ENCODE results near the gene SGSM2. TPM values are rescaled to one million over a fixed set of nuclear protein-coding genes. Genes with fewer than 3 reads are reported as not detected.

The SGSM2 gene
- total and polyA plus RNA-seq, 2 of the 13 experiments (the other 11 are each of a cell fraction or from before 2014, with no cell fraction given), result 30.4 to 51.3 TPM

- peak; percentile 97 for TF ChIP-seq EED (CRISPR knock-in tag; IDR thresholded peaks at IDR 0.05)
- 0 out of 2 replicates have a peak, but pooled peaks have one; percentile 72 for TF ChIP-seq ZNF83 (CRISPR knock-in tag; IDR thresholded peaks at IDR 0.05; ENCODE audit: borderline replicate concordance)
- TF ChIP-seq PHF8 (CRISPR knock-in tag; IDR thresholded peaks at IDR 0.05), result peak; percentile 92
- no peak for TF ChIP-seq ZNF513 (CRISPR knock-in tag; conservative IDR thresholded peaks at IDR 0.05)
- TF ChIP-seq ASH2L (IDR thresholded peaks at IDR 0.05; ENCODE audit: insufficient read length, low read depth, low read length), result peak; percentile 74
- peak; percentile 66 for TF ChIP-seq ERF (CRISPR knock-in tag; IDR thresholded peaks at IDR 0.05)
- TF ChIP-seq, protein P1, sequence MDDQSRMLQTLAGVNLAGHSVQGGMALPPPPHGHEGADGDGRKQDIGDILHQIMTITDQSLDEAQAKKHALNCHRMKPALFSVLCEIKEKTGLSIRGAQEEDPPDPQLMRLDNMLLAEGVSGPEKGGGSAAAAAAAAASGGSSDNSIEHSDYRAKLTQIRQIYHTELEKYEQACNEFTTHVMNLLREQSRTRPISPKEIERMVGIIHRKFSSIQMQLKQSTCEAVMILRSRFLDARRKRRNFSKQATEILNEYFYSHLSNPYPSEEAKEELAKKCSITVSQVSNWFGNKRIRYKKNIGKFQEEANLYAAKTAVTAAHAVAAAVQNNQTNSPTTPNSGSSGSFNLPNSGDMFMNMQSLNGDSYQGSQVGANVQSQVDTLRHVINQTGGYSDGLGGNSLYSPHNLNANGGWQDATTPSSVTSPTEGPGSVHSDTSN (CRISPR knock-in tag; IDR thresholded peaks at IDR 0.05; ENCODE audit: borderline replicate concordance), result no peak
- no peak for TF ChIP-seq FOXP1 (IDR thresholded peaks at IDR 0.05)
- TF ChIP-seq FOXP1 (CRISPR knock-in tag; IDR thresholded peaks at IDR 0.05), result no peak
- no peak for TF ChIP-seq ZBTB20 (CRISPR knock-in tag; IDR thresholded peaks at IDR 0.05; ENCODE audit: borderline replicate concordance, low read depth)
- TF ChIP-seq ZNF75D (CRISPR knock-in tag; IDR thresholded peaks at IDR 0.05; ENCODE audit: borderline replicate concordance), result no peak
- TF ChIP-seq ZNF264 (CRISPR knock-in tag; IDR thresholded peaks at IDR 0.05), result no peak
- no peak for TF ChIP-seq REXO4 (CRISPR knock-in tag; IDR thresholded peaks at IDR 0.05; ENCODE audit: borderline replicate concordance)
- TF ChIP-seq ZFP91 (CRISPR knock-in tag; IDR thresholded peaks at IDR 0.05; ENCODE audit: borderline replicate concordance), result peak; percentile 75
- TF ChIP-seq SSRP1 (CRISPR knock-in tag; IDR thresholded peaks at IDR 0.05), result no peak
- 0 out of 2 replicates have a peak, but pooled peaks have one; percentile 42 for TF ChIP-seq ZNF468 (CRISPR knock-in tag; IDR thresholded peaks at IDR 0.05)
- TF ChIP-seq, protein P2, sequence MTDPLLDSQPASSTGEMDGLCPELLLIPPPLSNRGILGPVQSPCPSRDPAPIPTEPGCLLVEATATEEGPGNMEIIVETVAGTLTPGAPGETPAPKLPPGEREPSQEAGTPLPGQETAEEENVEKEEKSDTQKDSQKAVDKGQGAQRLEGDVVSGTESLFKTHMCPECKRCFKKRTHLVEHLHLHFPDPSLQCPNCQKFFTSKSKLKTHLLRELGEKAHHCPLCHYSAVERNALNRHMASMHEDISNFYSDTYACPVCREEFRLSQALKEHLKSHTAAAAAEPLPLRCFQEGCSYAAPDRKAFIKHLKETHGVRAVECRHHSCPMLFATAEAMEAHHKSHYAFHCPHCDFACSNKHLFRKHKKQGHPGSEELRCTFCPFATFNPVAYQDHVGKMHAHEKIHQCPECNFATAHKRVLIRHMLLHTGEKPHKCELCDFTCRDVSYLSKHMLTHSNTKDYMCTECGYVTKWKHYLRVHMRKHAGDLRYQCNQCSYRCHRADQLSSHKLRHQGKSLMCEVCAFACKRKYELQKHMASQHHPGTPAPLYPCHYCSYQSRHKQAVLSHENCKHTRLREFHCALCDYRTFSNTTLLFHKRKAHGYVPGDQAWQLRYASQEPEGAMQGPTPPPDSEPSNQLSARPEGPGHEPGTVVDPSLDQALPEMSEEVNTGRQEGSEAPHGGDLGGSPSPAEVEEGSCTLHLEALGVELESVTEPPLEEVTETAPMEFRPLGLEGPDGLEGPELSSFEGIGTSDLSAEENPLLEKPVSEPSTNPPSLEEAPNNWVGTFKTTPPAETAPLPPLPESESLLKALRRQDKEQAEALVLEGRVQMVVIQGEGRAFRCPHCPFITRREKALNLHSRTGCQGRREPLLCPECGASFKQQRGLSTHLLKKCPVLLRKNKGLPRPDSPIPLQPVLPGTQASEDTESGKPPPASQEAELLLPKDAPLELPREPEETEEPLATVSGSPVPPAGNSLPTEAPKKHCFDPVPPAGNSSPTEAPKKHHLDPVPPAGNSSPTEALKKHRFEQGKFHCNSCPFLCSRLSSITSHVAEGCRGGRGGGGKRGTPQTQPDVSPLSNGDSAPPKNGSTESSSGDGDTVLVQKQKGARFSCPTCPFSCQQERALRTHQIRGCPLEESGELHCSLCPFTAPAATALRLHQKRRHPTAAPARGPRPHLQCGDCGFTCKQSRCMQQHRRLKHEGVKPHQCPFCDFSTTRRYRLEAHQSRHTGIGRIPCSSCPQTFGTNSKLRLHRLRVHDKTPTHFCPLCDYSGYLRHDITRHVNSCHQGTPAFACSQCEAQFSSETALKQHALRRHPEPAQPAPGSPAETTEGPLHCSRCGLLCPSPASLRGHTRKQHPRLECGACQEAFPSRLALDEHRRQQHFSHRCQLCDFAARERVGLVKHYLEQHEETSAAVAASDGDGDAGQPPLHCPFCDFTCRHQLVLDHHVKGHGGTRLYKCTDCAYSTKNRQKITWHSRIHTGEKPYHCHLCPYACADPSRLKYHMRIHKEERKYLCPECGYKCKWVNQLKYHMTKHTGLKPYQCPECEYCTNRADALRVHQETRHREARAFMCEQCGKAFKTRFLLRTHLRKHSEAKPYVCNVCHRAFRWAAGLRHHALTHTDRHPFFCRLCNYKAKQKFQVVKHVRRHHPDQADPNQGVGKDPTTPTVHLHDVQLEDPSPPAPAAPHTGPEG (CRISPR knock-in tag; IDR thresholded peaks at IDR 0.05), result peak; percentile 77; the same call in 1 of the 2 replicates
- TF ChIP-seq ATF7 (IDR thresholded peaks at IDR 0.05), result no peak
- no peak for TF ChIP-seq ATF7 (CRISPR knock-in tag; IDR thresholded peaks at IDR 0.05)
Observed at GRCh38 chr17:2303204-2304188, 33.8 kb upstream of the SGSM2 start, which contains the start of the genes SMG6 and SRR (continued).

Data from HepG2 (cell line).